K562 (cell line): ENCODE results near the gene CD248. TPM values are rescaled to one million over a fixed set of nuclear protein-coding genes. Genes with fewer than 3 reads are reported as not detected.

Experiments
- ATAC-seq: fragments of 200-7000 bp; cut with Tn5 transposase; 3 replicates; pipeline ENCODE4 v1.9.1; 2020; ENCODE audit warnings: moderate library complexity
- BruUV-seq: library from RNA; stranded (reverse); fragments of 400-500 nt; replicated peaks from 2 replicates; lab custom pipeline; 2021; lab: Mats Ljungman, UMichigan
- CTCF ChIA-PET: fragments of 300-600 bp; formaldehyde crosslinking; extraction: SDS; loops from one replicate; lab custom pipeline; 2021; ENCODE audit warnings: low intra/inter-chr PET ratio; lab: Yijun Ruan, JAX
- POLR2A ChIA-PET: fragments of 300-600, 350-650 bp; sonication (Branson Sonifier 250); formaldehyde crosslinking; extraction: SDS; loops from one replicate; lab custom pipeline; 2021; ENCODE audit warnings: antibody characterized with exemption, inconsistent platforms; lab: Yijun Ruan, JAX
- DNase-seq, 4 experiments: peaks; one replicate each; pipeline versions ENCODE4 v3.0.0 to v3.0.0-alpha.2; 2011 to 2018; ENCODE audit warnings: low spot score in 3 of 4, mixed read lengths in 3 of 4; ENCODE audit errors: extremely low read depth in 1 of 4
- FAIRE-seq: peaks from 2 replicates; lab custom pipeline; 2011; peaks lifted over from hg19 to GRCh38; lab: Jason Lieb, UNC
- H2AFZ ChIP-seq: 2 replicates; pipeline ENCODE4 v1.6.0; 2011; ENCODE audit warnings: low read depth, low read length, control low read depth, inconsistent platforms
- H3K27ac ChIP-seq: fragments of 200-600 bp; 3 replicates; pipeline ENCODE4 v1.8.0; 2011; ENCODE audit warnings: low read depth, mild to moderate bottlenecking, control low read depth, inconsistent platforms, low read length, moderate library complexity, mixed read lengths; ENCODE audit errors: extremely low read depth
- H3K27me3 ChIP-seq, 2 experiments: fragments of 300-600 bp in 1 of 2; 2 replicates in 1 of 2; 3 replicates in 1 of 2; pipeline versions ENCODE4 v1.6.0 to v1.8.0; 2011; ENCODE audit warnings: inconsistent platforms in 2 of 2, low read length in 2 of 2, mild to moderate bottlenecking in 1 of 2, mixed read lengths in 1 of 2, moderate library complexity in 1 of 2; ENCODE audit not compliant: control insufficient read depth in 2 of 2, insufficient read depth in 2 of 2
- H3K36me3 ChIP-seq: fragments of 300-600 bp; 3 replicates; pipeline ENCODE4 v1.8.0; 2011; ENCODE audit warnings: mild to moderate bottlenecking, low read length, inconsistent platforms; ENCODE audit not compliant: control insufficient read depth, insufficient read depth
- H3K4me1 ChIP-seq, 2 experiments: fragments of 200-600 bp in 1 of 2; replicated peaks in 1 of 2; 2 replicates in 1 of 2; 3 replicates in 1 of 2; pipeline versions ENCODE4 v1.5.1 to v1.8.0; 2011; ENCODE audit warnings: inconsistent platforms in 2 of 2, low read length in 2 of 2, mild to moderate bottlenecking in 1 of 2, mixed read lengths in 1 of 2, moderate library complexity in 1 of 2; ENCODE audit not compliant: control insufficient read depth in 2 of 2, insufficient read depth in 2 of 2
- H3K4me2 ChIP-seq: 2 replicates; pipeline ENCODE4 v1.6.1; 2011; ENCODE audit warnings: low read length, control low read depth, inconsistent platforms, mixed read lengths; ENCODE audit not compliant: insufficient read depth
- H3K4me3 ChIP-seq: fragments of 200-600 bp; sonication (generic), shearing (Covaris generic); 2 replicates; pipeline ENCODE4 v1.5.1; 2016; ENCODE audit warnings: control low read depth, inconsistent platforms
- H3K79me2 ChIP-seq: fragments of 200-600 bp; 3 replicates; pipeline ENCODE4 v1.8.0; 2011; ENCODE audit warnings: low read length, inconsistent platforms; ENCODE audit not compliant: control insufficient read depth, insufficient read depth
- H3K9ac ChIP-seq, 2 experiments: 2 replicates each; pipeline versions ENCODE4 v1.6.0 to v1.6.1; 2011; ENCODE audit warnings: low read depth in 2 of 2, low read length in 2 of 2, control low read depth in 1 of 2, inconsistent platforms in 1 of 2, mild to moderate bottlenecking in 1 of 2, mixed read lengths in 1 of 2; ENCODE audit not compliant: insufficient read depth in 1 of 2
- H3K9me1 ChIP-seq: one replicate; pipeline ENCODE4 v1.6.0; 2011; ENCODE audit warnings: inconsistent platforms, mild to moderate bottlenecking, low read length, moderate library complexity; ENCODE audit not compliant: control insufficient read depth, insufficient read depth
- H3K9me3 ChIP-seq: replicated peaks from 2 replicates; pipeline ENCODE4 v1.5.1; 2011; ENCODE audit warnings: low read depth, low read length, inconsistent platforms; ENCODE audit not compliant: control insufficient read depth, insufficient read depth
- H4K20me1 ChIP-seq: replicated peaks from 2 replicates; pipeline ENCODE4 v1.6.1; 2011; ENCODE audit warnings: low read length, inconsistent platforms, mixed read lengths; ENCODE audit not compliant: control insufficient read depth, insufficient read depth
- BRD4 ChIP-seq: fragments of 200-600 bp; sonication (generic); IDR thresholded peaks from 2 replicates; pipeline ENCODE4 v1.6.1; 2017; ENCODE audit warnings: inconsistent platforms
- ERF ChIP-seq: fragments of 450-650 bp; formaldehyde crosslinking; IDR thresholded peaks from 2 replicates; pipeline ENCODE4 v1.4.0; 2020; ENCODE audit warnings: mild to moderate bottlenecking, mixed read lengths
- ETV6 ChIP-seq, 3 experiments: fragments of 150-350 bp in 1 of 3; sonication (generic) in 1 of 3; formaldehyde crosslinking in 1 of 3; IDR thresholded peaks; 2 replicates each; pipeline versions ENCODE4 v1.6.1 to v1.8.0; 2014 to 2022; ENCODE audit warnings: borderline replicate concordance in 2 of 3, low read depth in 2 of 3, antibody characterized with exemption in 1 of 3, low read length in 1 of 3, mild to moderate bottlenecking in 1 of 3, missing genetic modification reagents in 1 of 3
- SP1 ChIP-seq: sonication (generic); formaldehyde crosslinking; IDR thresholded peaks from 2 replicates; pipeline ENCODE4 v1.8.1; 2022; ENCODE audit warnings: mild to moderate bottlenecking, missing genetic modification reagents
- ZNF224 ChIP-seq: sonication (generic); formaldehyde crosslinking; IDR thresholded peaks from 2 replicates; pipeline ENCODE4 v1.8.0; 2022; ENCODE audit warnings: mild to moderate bottlenecking, missing genetic modification reagents
- WGBS: fragments of 100-300 bp; shearing (Covaris generic); methylation state at CpG from one replicate; pipeline ENCODE4 v1.1.6; 2016; ENCODE audit warnings: low coverage, mixed read lengths; ENCODE audit not compliant: insufficient coverage; ENCODE audit errors: missing lambda C conversion rate; 5-methylcytosine and 5-hydroxymethylcytosine counted together
- in situ Hi-C: fragments of 300-500 bp; cut with MboI; formaldehyde crosslinking; loops from 4 replicates; pipeline ENCODE4 v1.15.0; 2018; ENCODE audit warnings: inconsistent platforms, mixed read lengths
- intact Hi-C: fragments of 100-400 bp; cut with micrococcal nuclease; formaldehyde crosslinking; loops from 2 replicates; pipeline ENCODE4 v1.14.2; 2022
- polyA plus RNA-seq, 8 experiments: library from polyadenylated mRNA; depleted of rRNA in 4 of 8; stranded (reverse) in 5 of 8; unstranded in 3 of 8; fragments of >200 nt; fragmentation: Nextera tagmentation in 2 of 8; fragmentation: Illumina TruSeq in 1 of 8; extraction: Ambion mirVana in 2 of 8; extraction: Trizol in 1 of 8; gene quantifications; 2 replicates each; pipeline versions ENCODE4 v1.2.1 to v1.2.3, GENCODE V29; 2011 to 2014; ENCODE audit warnings: inconsistent platforms in 1 of 8, missing spikeins in 1 of 8
- total RNA-seq, 7 experiments: library from RNA; depleted of rRNA in 6 of 7; stranded (reverse); fragments of >200 nt in 6 of 7; fragmentation: Illumina TruSeq in 2 of 7; extraction: Trizol in 2 of 7; gene quantifications; 2 replicates each; pipeline versions ENCODE4 v1.2.1 to v1.2.3, GENCODE V29; 2011 to 2021; ENCODE audit warnings: low replicate concordance in 1 of 7
- TF ChIP-seq, protein P1 (sequence below): fragments of 200-800 bp; sonication (Bioruptor generic); IDR thresholded peaks from 2 replicates; pipeline ENCODE4 v1.6.1; 2017; ENCODE audit warnings: missing genetic modification characterization, missing compliant biosample characterization
- TF ChIP-seq, protein P2 (sequence below): fragments of 250-450 bp; sonication (Bioruptor Pico); IDR thresholded peaks from 2 replicates; pipeline ENCODE4 v1.8.0; 2022; ENCODE audit warnings: inconsistent platforms
- TF ChIP-seq, protein P3 (sequence below): fragments of 250-450 bp; sonication (Bioruptor Pico); IDR thresholded peaks from 2 replicates; pipeline ENCODE4 v1.4.0; 2020
- TF ChIP-seq, protein P4 (sequence below): sonication (generic); IDR thresholded peaks from 2 replicates; pipeline ENCODE4 v1.6.1; 2016

CD248 gene
- total and polyA plus RNA-seq, 9 of the 15 experiments (the other 6 are each of a cell fraction or from before 2014, with no cell fraction given), result 0.09 TPM; not detected in 8

GRCh38 chr11:66311470-66311964 lies 5.3 kb downstream of the CD248 start:
- H2AFZ ChIP-seq, result peak overlapping the region; percentile 98
- FAIRE-seq (no peak), ATAC-seq (no peak), DNase-seq (no peak)
- H3K79me2 ChIP-seq, result no peaks in the 10 kb centered on the region
- H3K9ac ChIP-seq, result peak overlapping the region; percentile 38 to 89; a peak in 3 of 4 replicates
- intact Hi-C loops (no loop called here), in situ Hi-C loops (no loop called here)
- H3K4me1 ChIP-seq, result peaks cover 23 to 53% of the 10 kb centered on the region in 2 experiments
- BruUV-seq, result no TSS peak
- 33% methylated on average over 26 of the region's 26 CpGs for WGBS
- H3K36me3 ChIP-seq, result no peaks in the 10 kb centered on the region
- CTCF ChIA-PET, result interaction anchor here (0.7 to 2.9 kb wide), 9 partner anchors 11 to 384 kb away, joined by 3 to 37 read pairs (median 3); partner anchors contain the start of genes MRPL11 and RIN1
- no peaks in the 10 kb centered on the region for H3K27me3 ChIP-seq
- POLR2A ChIA-PET, result interaction anchor here (0.6 to 2.6 kb wide), 8 partner anchors 11 to 298 kb away, joined by 3 to 16 read pairs (median 5); partner anchors contain the start of gene YIF1A
- H3K9me1 ChIP-seq, result no peaks in the 10 kb centered on the region
- H3K9me3 ChIP-seq, result no peaks in the 10 kb centered on the region
- peak overlapping the region; percentile 44; the same call in 1 of the 3 replicates for H3K27ac ChIP-seq
- peak overlapping the region; percentile 85 for H3K4me2 ChIP-seq
- H4K20me1 ChIP-seq, result no peaks in the 10 kb centered on the region
- H3K4me3 ChIP-seq, result peak overlapping the region; percentile 49
- TF ChIP-seq, protein P1, sequence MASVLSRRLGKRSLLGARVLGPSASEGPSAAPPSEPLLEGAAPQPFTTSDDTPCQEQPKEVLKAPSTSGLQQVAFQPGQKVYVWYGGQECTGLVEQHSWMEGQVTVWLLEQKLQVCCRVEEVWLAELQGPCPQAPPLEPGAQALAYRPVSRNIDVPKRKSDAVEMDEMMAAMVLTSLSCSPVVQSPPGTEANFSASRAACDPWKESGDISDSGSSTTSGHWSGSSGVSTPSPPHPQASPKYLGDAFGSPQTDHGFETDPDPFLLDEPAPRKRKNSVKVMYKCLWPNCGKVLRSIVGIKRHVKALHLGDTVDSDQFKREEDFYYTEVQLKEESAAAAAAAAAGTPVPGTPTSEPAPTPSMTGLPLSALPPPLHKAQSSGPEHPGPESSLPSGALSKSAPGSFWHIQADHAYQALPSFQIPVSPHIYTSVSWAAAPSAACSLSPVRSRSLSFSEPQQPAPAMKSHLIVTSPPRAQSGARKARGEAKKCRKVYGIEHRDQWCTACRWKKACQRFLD (CRISPR knock-in tag), result no peak
- no peak for TF ChIP-seq BRD4
- TF ChIP-seq, protein P2, sequence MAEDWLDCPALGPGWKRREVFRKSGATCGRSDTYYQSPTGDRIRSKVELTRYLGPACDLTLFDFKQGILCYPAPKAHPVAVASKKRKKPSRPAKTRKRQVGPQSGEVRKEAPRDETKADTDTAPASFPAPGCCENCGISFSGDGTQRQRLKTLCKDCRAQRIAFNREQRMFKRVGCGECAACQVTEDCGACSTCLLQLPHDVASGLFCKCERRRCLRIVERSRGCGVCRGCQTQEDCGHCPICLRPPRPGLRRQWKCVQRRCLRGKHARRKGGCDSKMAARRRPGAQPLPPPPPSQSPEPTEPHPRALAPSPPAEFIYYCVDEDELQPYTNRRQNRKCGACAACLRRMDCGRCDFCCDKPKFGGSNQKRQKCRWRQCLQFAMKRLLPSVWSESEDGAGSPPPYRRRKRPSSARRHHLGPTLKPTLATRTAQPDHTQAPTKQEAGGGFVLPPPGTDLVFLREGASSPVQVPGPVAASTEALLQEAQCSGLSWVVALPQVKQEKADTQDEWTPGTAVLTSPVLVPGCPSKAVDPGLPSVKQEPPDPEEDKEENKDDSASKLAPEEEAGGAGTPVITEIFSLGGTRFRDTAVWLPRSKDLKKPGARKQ, result peak; percentile 94
- no peak for TF ChIP-seq ETV6 (IDR thresholded peaks at IDR 0.05; ENCODE audit: borderline replicate concordance in 1 of 2, low read depth in 2 of 2, low read length in 1 of 2)
- 0 out of 2 replicates have a peak, but pooled peaks have one; percentile 31 for TF ChIP-seq ETV6 (CRISPR knock-in tag; IDR thresholded peaks at IDR 0.05; ENCODE audit: borderline replicate concordance)
- TF ChIP-seq, protein P3, sequence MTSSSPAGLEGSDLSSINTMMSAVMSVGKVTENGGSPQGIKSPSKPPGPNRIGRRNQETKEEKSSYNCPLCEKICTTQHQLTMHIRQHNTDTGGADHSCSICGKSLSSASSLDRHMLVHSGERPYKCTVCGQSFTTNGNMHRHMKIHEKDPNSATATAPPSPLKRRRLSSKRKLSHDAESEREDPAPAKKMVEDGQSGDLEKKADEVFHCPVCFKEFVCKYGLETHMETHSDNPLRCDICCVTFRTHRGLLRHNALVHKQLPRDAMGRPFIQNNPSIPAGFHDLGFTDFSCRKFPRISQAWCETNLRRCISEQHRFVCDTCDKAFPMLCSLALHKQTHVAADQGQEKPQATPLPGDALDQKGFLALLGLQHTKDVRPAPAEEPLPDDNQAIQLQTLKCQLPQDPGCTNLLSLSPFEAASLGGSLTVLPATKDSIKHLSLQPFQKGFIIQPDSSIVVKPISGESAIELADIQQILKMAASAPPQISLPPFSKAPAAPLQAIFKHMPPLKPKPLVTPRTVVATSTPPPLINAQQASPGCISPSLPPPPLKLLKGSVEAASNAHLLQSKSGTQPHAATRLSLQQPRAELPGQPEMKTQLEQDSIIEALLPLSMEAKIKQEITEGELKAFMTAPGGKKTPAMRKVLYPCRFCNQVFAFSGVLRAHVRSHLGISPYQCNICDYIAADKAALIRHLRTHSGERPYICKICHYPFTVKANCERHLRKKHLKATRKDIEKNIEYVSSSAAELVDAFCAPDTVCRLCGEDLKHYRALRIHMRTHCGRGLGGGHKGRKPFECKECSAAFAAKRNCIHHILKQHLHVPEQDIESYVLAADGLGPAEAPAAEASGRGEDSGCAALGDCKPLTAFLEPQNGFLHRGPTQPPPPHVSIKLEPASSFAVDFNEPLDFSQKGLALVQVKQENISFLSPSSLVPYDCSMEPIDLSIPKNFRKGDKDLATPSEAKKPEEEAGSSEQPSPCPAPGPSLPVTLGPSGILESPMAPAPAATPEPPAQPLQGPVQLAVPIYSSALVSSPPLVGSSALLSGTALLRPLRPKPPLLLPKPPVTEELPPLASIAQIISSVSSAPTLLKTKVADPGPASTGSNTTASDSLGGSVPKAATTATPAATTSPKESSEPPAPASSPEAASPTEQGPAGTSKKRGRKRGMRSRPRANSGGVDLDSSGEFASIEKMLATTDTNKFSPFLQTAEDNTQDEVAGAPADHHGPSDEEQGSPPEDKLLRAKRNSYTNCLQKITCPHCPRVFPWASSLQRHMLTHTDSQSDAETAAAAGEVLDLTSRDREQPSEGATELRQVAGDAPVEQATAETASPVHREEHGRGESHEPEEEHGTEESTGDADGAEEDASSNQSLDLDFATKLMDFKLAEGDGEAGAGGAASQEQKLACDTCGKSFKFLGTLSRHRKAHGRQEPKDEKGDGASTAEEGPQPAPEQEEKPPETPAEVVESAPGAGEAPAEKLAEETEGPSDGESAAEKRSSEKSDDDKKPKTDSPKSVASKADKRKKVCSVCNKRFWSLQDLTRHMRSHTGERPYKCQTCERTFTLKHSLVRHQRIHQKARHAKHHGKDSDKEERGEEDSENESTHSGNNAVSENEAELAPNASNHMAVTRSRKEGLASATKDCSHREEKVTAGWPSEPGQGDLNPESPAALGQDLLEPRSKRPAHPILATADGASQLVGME, result 0 out of 2 replicates have a peak, but pooled peaks have one; percentile 5
- no peak for TF ChIP-seq ERF
- TF ChIP-seq SP1 (CRISPR knock-in tag), result no peak
- TF ChIP-seq ZNF224, result peak; percentile 67; the same call in 1 of the 2 replicates
- TF ChIP-seq, protein P4, sequence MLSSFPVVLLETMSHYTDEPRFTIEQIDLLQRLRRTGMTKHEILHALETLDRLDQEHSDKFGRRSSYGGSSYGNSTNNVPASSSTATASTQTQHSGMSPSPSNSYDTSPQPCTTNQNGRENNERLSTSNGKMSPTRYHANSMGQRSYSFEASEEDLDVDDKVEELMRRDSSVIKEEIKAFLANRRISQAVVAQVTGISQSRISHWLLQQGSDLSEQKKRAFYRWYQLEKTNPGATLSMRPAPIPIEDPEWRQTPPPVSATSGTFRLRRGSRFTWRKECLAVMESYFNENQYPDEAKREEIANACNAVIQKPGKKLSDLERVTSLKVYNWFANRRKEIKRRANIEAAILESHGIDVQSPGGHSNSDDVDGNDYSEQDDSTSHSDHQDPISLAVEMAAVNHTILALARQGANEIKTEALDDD, result no peak
